ENCODE data around the gene RBP5.
"Not testable (repeated sequence)": the region's sequence is repeated elsewhere in the genome, so short reads cannot be mapped to it uniquely, and the experiment has no call there.

The RBP5 gene

GRCh38 chr12:7112041-7112440 is 16.6 kb downstream of the RBP5 start:
- no peak overlapping the region for H3K4me3 ChIP-seq (ENCODE audit: low read length)
- TF ChIP-seq CTCF (IDR thresholded peaks at IDR 0.05; ENCODE audit: insufficient read depth, low read depth, low read length, missing control alignments) = no peak
- DNase-seq (ENCODE audit: low read depth) = no peak

DNA sequence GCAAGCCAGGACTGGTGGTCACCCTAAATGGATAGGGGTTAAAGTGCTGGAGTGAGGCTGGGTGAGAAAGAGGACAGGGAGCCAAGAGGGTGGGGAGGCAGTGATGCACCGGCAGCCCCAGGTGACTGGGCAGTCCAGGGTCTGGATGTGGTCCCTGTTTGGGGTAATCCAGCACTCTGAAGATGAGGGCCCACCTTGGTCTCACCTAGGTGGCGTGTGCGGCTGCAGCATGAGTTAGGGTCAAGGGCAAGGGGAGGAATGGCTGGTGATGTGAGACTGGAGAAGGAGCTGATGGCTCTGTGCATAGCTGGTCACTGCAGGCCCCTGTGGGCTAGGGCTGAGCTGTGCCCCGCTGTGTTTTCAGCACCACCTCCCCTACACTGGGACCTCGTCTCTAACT is 18.0 kb downstream of the RBP5 start:
- no peak overlapping the region for H3K4me3 ChIP-seq (ENCODE audit: low read length)
- no peak for TF ChIP-seq CTCF (IDR thresholded peaks at IDR 0.05; ENCODE audit: insufficient read depth, low read depth, low read length, missing control alignments)
- DNase-seq (ENCODE audit: low read depth) = no peak

GRCh38 chr12:7109572-7109920 is 19.1 kb downstream of the RBP5 start:
- DNase-seq (ENCODE audit: low read depth) = no peak
- TF ChIP-seq CTCF (IDR thresholded peaks at IDR 0.05; ENCODE audit: insufficient read depth, low read depth, low read length, missing control alignments) = no peak
- H3K4me3 ChIP-seq (ENCODE audit: low read length) = peak overlapping the region; percentile 76

DNA sequence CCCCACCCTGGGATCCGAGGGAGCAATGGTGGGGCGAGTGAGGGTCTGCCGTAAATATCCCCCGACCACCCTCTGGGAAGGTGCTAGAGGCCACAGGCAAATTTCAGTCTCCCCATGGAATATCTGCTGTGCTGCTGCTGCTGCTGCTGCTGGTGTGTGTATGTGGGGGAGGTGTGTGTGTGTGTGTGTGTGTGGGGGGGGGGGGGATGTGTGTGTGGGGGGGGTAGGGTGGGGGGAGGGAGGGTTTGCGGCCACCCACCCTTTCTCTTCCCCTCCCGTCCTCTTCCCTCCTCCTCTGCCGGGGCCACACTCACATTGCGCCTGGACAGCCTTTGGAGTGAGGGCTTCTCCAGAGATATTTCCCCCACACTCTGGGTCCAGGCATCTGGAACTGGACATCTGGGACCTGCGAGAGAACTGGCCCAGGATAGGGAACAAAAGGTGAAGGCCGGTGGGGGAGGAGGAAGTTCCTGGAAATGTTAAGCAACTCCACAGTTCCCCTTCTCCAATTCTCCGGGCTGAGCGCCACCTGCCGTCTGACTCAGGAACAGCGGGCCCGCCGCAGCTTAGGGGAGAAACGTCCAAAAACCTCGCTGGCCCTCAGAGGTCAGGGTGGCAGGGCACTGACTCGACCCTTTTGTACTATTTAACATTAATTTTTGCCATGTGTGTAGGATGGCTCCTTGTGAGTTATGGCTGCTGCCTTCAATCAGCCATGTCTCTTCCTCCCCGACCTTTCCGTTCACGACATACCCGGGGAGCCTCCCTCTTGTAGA is 19.7 kb downstream of the RBP5 start, which contains the start of gene C1RL:
C1RL (minus strand) TSS at position 419 of the 776 bp plus-strand sequence; CDS start at position 385, 34 bp downstream.
- TF ChIP-seq CTCF (IDR thresholded peaks at IDR 0.05; ENCODE audit: insufficient read depth, low read depth, low read length, missing control alignments) = peak; percentile 94
- DNase-seq (ENCODE audit: low read depth) = peak; percentile 78
- peak within 1 kb of the TSS; percentile 76 for H3K4me3 ChIP-seq (ENCODE audit: low read length)

DNA sequence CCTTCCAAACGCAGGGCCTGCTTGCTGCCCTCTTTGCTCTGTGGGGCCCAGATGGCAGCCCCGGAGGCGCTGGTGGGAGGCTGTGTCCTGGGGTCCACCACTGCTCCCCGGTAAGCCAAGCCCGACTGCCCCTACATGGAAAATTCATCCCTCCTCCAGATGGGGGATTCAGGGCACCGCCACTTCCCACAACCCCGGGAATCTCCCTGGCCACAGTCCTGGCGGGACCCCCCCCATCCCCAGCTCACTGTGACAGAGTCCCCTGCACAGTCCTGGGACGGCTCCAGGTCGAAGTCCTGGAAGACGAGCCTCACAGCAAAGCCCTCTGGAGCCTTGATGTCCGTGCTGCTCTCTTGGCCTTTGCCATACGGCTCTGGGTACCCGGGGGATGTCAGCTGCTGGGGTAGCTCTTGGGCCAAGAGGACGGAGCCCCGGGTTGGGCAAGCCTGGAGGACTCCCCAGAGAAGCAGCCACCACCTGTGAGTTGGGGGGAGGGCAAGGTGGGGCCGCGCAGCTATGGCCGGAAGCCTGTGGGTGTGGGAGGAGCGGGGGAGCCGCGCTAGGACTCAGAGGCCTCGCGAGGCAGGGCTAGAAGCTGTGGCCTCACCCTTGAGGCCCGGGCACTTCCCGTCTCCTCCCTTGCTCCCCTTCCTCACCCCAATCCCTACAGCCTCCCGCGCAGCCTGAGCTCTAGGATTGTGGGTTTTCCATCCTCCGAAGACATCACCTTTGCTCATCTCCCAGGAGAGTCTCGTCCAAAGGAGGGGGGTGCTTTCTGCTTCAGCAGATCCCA is 20.5 kb downstream of the RBP5 start:
- TF ChIP-seq CTCF (IDR thresholded peaks at IDR 0.05; ENCODE audit: insufficient read depth, low read depth, low read length, missing control alignments) = no peak
- H3K4me3 ChIP-seq (ENCODE audit: low read length) = peak overlapping the region; percentile 76
- DNase-seq (ENCODE audit: low read depth) = peak; percentile 88

DNA sequence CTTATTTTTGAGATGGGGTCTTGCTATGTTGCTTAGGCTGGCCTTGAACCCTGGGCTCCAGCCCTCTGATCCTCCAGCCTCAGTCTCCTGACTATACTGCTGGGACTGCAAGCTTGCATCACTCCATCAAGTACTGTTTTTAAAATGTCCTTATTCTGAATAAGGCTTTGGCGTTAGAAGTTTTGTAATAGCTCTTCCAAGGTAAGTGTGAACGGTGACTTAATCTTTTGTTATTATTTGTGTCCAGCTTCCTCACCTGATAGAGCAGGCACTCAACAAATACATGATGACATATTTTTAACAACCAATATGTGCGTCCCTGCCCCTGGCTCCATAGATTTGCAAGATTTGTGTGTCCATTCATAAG is 21.1 kb downstream of the RBP5 start:
- DNase-seq (ENCODE audit: low read depth) = peak; percentile 71
- TF ChIP-seq CTCF (IDR thresholded peaks at IDR 0.05; ENCODE audit: insufficient read depth, low read depth, low read length, missing control alignments) = no peak
- peak overlapping the region; percentile 76 for H3K4me3 ChIP-seq (ENCODE audit: low read length)

GRCh38 chr12:7107181-7107580 is 21.5 kb downstream of the RBP5 start:
- H3K4me3 ChIP-seq (ENCODE audit: low read length) = peak overlapping the region; percentile 76
- DNase-seq (ENCODE audit: low read depth) = not testable (repeated sequence)
